Natural killer cell (primary cell): ENCODE measurements around the gene WNK3. TPM values are rescaled to one million over a fixed set of nuclear protein-coding genes. Genes with fewer than 3 reads are reported as not detected.

Experiments
- ATAC-seq, 3 donors: fragments of 150-1000 bp in 2 of 3; fragments of 200-7000 bp in 1 of 3; cut with Tn5 transposase; 1 replicate in 1 of 3; 2 replicates in 2 of 3; pipeline ENCODE4 v1.10.0; 2021; ENCODE audit warnings: mild to moderate bottlenecking in 2 of 3, moderate library complexity in 2 of 3
- DNase-seq, 2 donors: peaks; one replicate each; pipeline versions ENCODE4 v3.0.0 to v3.0.0-alpha.2; 2013 to 2021; ENCODE audit warnings: mixed read lengths in 1 of 2
- H3K27ac ChIP-seq: one replicate; pipeline ENCODE4 v1.5.1; 2013; ENCODE audit warnings: mild to moderate bottlenecking, low read length
- H3K27me3 ChIP-seq: one replicate; pipeline ENCODE4 v1.6.1; 2013; ENCODE audit warnings: low read length; ENCODE audit not compliant: control insufficient read depth, insufficient read depth
- H3K36me3 ChIP-seq: one replicate; pipeline ENCODE4 v1.6.1; 2013; ENCODE audit warnings: low read length; ENCODE audit not compliant: control insufficient read depth, insufficient read depth
- H3K4me1 ChIP-seq: one replicate; pipeline ENCODE4 v1.6.1; 2013; ENCODE audit warnings: low read length; ENCODE audit not compliant: control insufficient read depth, insufficient read depth
- H3K4me3 ChIP-seq: one replicate; pipeline ENCODE4 v1.5.1; 2013; ENCODE audit warnings: low read length
- H3K9me3 ChIP-seq: one replicate; pipeline ENCODE4 v1.6.1; 2013; ENCODE audit warnings: low read length; ENCODE audit not compliant: control insufficient read depth, insufficient read depth
- H3K27ac Mint-ChIP-seq, 2 donors: one replicate each; pipeline ENCODE4 v1.8.0; 2022; ENCODE audit warnings: mild to moderate bottlenecking in 2 of 2, mixed read lengths in 2 of 2, moderate library complexity in 1 of 2
- H3K27me3 Mint-ChIP-seq, 2 donors: one replicate each; pipeline ENCODE4 v1.8.0; 2022; ENCODE audit warnings: low read depth in 2 of 2, mixed read lengths in 2 of 2
- H3K36me3 Mint-ChIP-seq: one replicate; pipeline ENCODE4 v1.8.0; 2022; ENCODE audit warnings: mixed read lengths
- H3K4me1 Mint-ChIP-seq, 2 donors: one replicate each; pipeline ENCODE4 v1.8.0; 2022; ENCODE audit warnings: mixed read lengths in 2 of 2
- H3K4me3 Mint-ChIP-seq: one replicate; pipeline ENCODE4 v1.8.0; 2022; ENCODE audit warnings: mild to moderate bottlenecking, moderate library complexity, mixed read lengths
- H3K9me3 Mint-ChIP-seq, 2 donors: one replicate each; pipeline ENCODE4 v1.8.0; 2022; ENCODE audit warnings: mixed read lengths in 2 of 2
- CTCF ChIP-seq: fragments of 200-600 bp; IDR thresholded peaks from one replicate; pipeline ENCODE4 v1.8.0; 2022; ENCODE audit warnings: antibody characterized with exemption
- WGBS: methylation state at CpG from one replicate; pipeline ENCODE4 v1.1.7; 2013; ENCODE audit warnings: missing lambda C conversion rate; ENCODE audit not compliant: insufficient coverage; 5-methylcytosine and 5-hydroxymethylcytosine counted together
- intact Hi-C: fragments of 100-400 bp; cut with micrococcal nuclease; formaldehyde crosslinking; loops from one replicate; pipeline ENCODE4 v1.14.2; 2022
- total RNA-seq, 4 donors: library from RNA; stranded (reverse); fragments of 120-200 nt in 1 of 4; gene quantifications; one replicate each; pipeline versions ENCODE4 v1.2.3 to v1.2.4, GENCODE V29; 2013 to 2022

The WNK3 gene
- total RNA-seq, 3 donors from 2014 or later (not counting 1 experiment from before 2014, with no cell fraction given) = 0.05 to 0.13 TPM; not detected in 1

DNA sequence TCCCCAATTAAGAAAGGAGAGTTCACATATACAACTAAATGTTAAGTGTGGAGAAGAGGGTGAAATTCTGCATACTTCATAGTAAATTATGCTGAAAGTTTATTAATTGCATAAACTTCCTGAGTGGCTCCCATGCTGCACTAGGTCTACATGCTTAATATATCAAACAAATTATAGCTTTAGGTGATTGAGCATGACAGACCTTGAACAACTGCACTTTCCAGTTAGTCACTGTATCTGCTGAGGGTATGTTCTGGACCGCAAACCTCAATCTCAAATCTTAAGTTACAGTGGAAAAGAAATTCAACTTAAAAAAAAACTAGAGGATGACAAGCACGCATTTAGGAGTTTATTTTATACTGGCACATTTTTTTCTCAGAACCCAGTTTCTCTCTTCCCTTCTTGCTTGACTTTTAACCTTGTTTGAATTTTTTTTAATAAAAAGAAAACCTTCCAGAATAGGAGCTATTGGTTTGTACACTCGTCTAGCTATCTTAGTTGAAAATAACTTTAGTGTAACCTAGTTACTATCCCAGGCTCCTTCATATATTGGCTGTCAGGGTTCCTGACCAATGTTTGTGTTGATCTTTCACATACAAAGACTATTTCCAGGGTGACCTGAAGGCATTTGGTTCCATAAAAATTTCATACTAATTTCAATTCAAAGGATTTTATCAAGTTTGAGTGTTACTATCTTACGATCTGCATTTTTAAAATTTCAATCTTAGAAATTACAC is 164.6 kb downstream of the WNK3 start:
- Histone ChIP-seq H3K4me3 (no peak overlapping the region), H3K9me3 (no peaks in the 10 kb centered on the region), H3K4me1 (no peaks in the 10 kb centered on the region), H3K27ac (no peak overlapping the region), H3K27me3 (no peaks in the 10 kb centered on the region), H3K36me3 (no peaks in the 10 kb centered on the region)
- no peaks in the 10 kb centered on the region for H3K4me1 Mint-ChIP-seq
- WGBS = no CpG with 5 or more reads among the region's 4 CpGs
- no peak for TF ChIP-seq CTCF
- H3K27ac Mint-ChIP-seq = no peak overlapping the region
- no peak overlapping the region for H3K4me3 Mint-ChIP-seq
- intact Hi-C loops = no loop called here
- no peaks in the 10 kb centered on the region for H3K36me3 Mint-ChIP-seq
- ATAC-seq = no peak
- H3K9me3 Mint-ChIP-seq = no peaks in the 10 kb centered on the region
- no peak for DNase-seq
- H3K27me3 Mint-ChIP-seq = peaks cover 0 to 18% of the 10 kb centered on the region in 2 donors

- no peak overlapping the region for H3K27ac Mint-ChIP-seq
- DNase-seq = no peak
- H3K36me3 Mint-ChIP-seq = no peaks in the 10 kb centered on the region
- no peak for ATAC-seq
- peaks cover 26 to 31% of the 10 kb centered on the region in 2 donors for H3K4me1 Mint-ChIP-seq
- H3K4me3 ChIP-seq = no peak overlapping the region
- intact Hi-C loops = no loop called here
- H3K36me3 ChIP-seq = no peaks in the 10 kb centered on the region
- H3K4me3 Mint-ChIP-seq = no peak overlapping the region
- H3K9me3 ChIP-seq = no peaks in the 10 kb centered on the region
- TF ChIP-seq CTCF = no peak
- H3K27me3 Mint-ChIP-seq = no peaks in the 10 kb centered on the region
- no peaks in the 10 kb centered on the region for H3K27me3 ChIP-seq
- no peaks in the 10 kb centered on the region for H3K9me3 Mint-ChIP-seq
- H3K4me1 ChIP-seq = peaks cover 11% of the 10 kb centered on the region
- no peak overlapping the region for H3K27ac ChIP-seq
- 95% methylated on average over 2 of the region's 2 CpGs for WGBS
Observed at GRCh38 chrX:54184474-54184873, 173.4 kb downstream of the WNK3 start.

- H3K9me3 Mint-ChIP-seq = no peaks in the 10 kb centered on the region
- under 1% methylated on average over 59 of the region's 70 CpGs for WGBS
- no peaks in the 10 kb centered on the region for H3K27me3 Mint-ChIP-seq
- H3K36me3 Mint-ChIP-seq = no peaks in the 10 kb centered on the region
- Histone ChIP-seq H3K4me3 (peak within 1 kb of the TSS; percentile 68), H3K27ac (peak within 1 kb of the TSS; percentile 82), H3K9me3 (no peaks in the 10 kb centered on the region), H3K4me1 (peaks cover 11% of the 10 kb centered on the region), H3K27me3 (no peaks in the 10 kb centered on the region), H3K36me3 (no peaks in the 10 kb centered on the region)
- intact Hi-C loops = no loop called here
- ATAC-seq (peak; percentile 68 to 77 (median 73)), DNase-seq (peak; percentile 37 to 80)
- H3K4me1 Mint-ChIP-seq = peaks cover 31 to 39% of the 10 kb centered on the region in 2 donors
- no peak for TF ChIP-seq CTCF
- peak within 1 kb of the TSS; percentile 43 to 94 for H3K27ac Mint-ChIP-seq
- peak within 1 kb of the TSS; percentile 81 for H3K4me3 Mint-ChIP-seq
Observed at GRCh38 chrX:54182864-54183613, 174.8 kb downstream of the WNK3 start, which contains the start of gene FAM120C. TSS of gene FAM120C (minus strand) at chrX:54183254. CDS start at chrX:54183198, 56 bp downstream.
